Stomach (tissue), 9 donors: ENCODE data around the gene PAX2. TPM values are rescaled to one million over a fixed set of nuclear protein-coding genes. Genes with fewer than 3 reads are reported as not detected.

Source experiments
- DNase-seq, 2 donors: peaks; one replicate each; pipeline versions ENCODE4 v3.0.0 to v3.0.0-alpha.2; 2013 to 2019
- H3K27ac ChIP-seq, 5 donors: fragments of 200-600 bp in 4 of 5; sonication (generic) in 4 of 5; one replicate each; pipeline ENCODE4 v1.5.1; 2013 to 2019; ENCODE audit warnings: mild to moderate bottlenecking in 1 of 5, moderate library complexity in 1 of 5
- H3K27me3 ChIP-seq, 3 donors: fragments of 200-600 bp; sonication (generic); one replicate each; pipeline ENCODE4 v1.5.1; 2017 to 2019; ENCODE audit warnings: mixed run types in 1 of 3
- H3K36me3 ChIP-seq, 4 donors: fragments of 200-600 bp; sonication (generic); 1 replicate in 3 of 4; 2 replicates in 1 of 4; pipeline ENCODE4 v1.5.1; 2016 to 2019
- H3K4me1 ChIP-seq, 4 donors: fragments of 200-600 bp; sonication (generic); one replicate each; pipeline ENCODE4 v1.5.1; 2016 to 2019
- H3K4me3 ChIP-seq, 4 donors: fragments of 200-600 bp; sonication (generic) in 3 of 4; one replicate each; pipeline ENCODE4 v1.5.1; 2016 to 2019; ENCODE audit warnings: mild to moderate bottlenecking in 1 of 4
- H3K9me3 ChIP-seq, 4 donors: fragments of 200-600 bp; sonication (generic); one replicate each; pipeline ENCODE4 v1.5.1; 2016 to 2019
- CTCF ChIP-seq, 7 experiments: fragments of 450-650 bp in 4 of 7; fragments of 200-600 bp in 3 of 7; sonication (generic) in 3 of 7; IDR thresholded peaks; one replicate each; pipeline ENCODE4 v1.5.1; 2016 to 2019; ENCODE audit warnings: antibody characterized with exemption in 7 of 7, control low read depth in 2 of 7, mild to moderate bottlenecking in 1 of 7
- EP300 ChIP-seq: sonication (generic); formaldehyde crosslinking; IDR thresholded peaks from one replicate; pipeline ENCODE4 v1.6.1; 2017; ENCODE audit warnings: antibody characterized with exemption
- POLR2A ChIP-seq, 4 donors: fragments of 450-650 bp; IDR thresholded peaks; one replicate each; pipeline ENCODE4 v1.6.1; 2016; ENCODE audit warnings: antibody characterized with exemption in 4 of 4, control low read depth in 2 of 4, mild to moderate bottlenecking in 1 of 4, moderate library complexity in 1 of 4
- POLR2AphosphoS5 ChIP-seq, 3 donors: sonication (generic); formaldehyde crosslinking; IDR thresholded peaks; one replicate each; pipeline ENCODE4 v1.6.1; 2016; ENCODE audit warnings: antibody characterized with exemption in 3 of 3
- WGBS, 5 donors: extraction: QIAGEN DNeasy Blood & Tissue Kit in 3 of 5; methylation state at CpG; one replicate each; pipeline versions ENCODE4 v1.1.5 to v1.1.7; 2013 to 2018; 5-methylcytosine and 5-hydroxymethylcytosine counted together
- intact Hi-C: fragments of 100-400 bp; cut with DNase I; formaldehyde crosslinking; loops from one replicate; pipeline ENCODE4 v1.15.1; 2023; ENCODE audit warnings: low total_unique reads
- polyA plus RNA-seq, 3 donors: library from polyadenylated mRNA; stranded (reverse); fragments of 200-250 nt; gene quantifications; one replicate each; pipeline ENCODE4 v1.2.3, GENCODE V29; 2013
- total RNA-seq, 5 donors: library from RNA; depleted of rRNA; stranded (reverse); fragments of >200 nt; gene quantifications; one replicate each; pipeline versions ENCODE4 v1.1.0 to v1.2.3, GENCODE V29; 2014 to 2016
- donor health status: healthy with polysubstance abuse.
- donor health status: Bipolar disorder and iron deficiency.
- donor health status: healthy.

PAX2 gene
- total and polyA plus RNA-seq, 8 donors, result not detected

GRCh38 chr10:100725869-100726426 is 19.4 kb upstream of the PAX2 start:
- intact Hi-C loops, result no loop called here
- 90 to 97% (median 93%) methylated on average over 2 of the region's 2 CpGs for WGBS, 5 donors
- H3K9me3 ChIP-seq, result no peaks in the 10 kb centered on the region
- no peak overlapping the region for H3K4me3 ChIP-seq
- TF ChIP-seq POLR2A (IDR thresholded peaks at IDR 0.05), result no peak
- TF ChIP-seq EP300, result no peak
- no peak for TF ChIP-seq CTCF (IDR thresholded peaks at IDR 0.05)
- TF ChIP-seq POLR2AphosphoS5 (IDR thresholded peaks at IDR 0.05), result no peak
- H3K4me1 ChIP-seq, result peaks cover 18 to 34% (median 26%) of the 10 kb centered on the region in 4 donors
- no peak for DNase-seq
- no peaks in the 10 kb centered on the region for H3K36me3 ChIP-seq
- H3K27ac ChIP-seq, result no peak overlapping the region
- H3K27me3 ChIP-seq, result peaks cover 10 to 100% (median 89%) of the 10 kb centered on the region in 3 donors

- H3K27ac ChIP-seq, result no peak overlapping the region
- no peak for DNase-seq
- intact Hi-C loops, result no loop called here
- no peak overlapping the region for H3K4me3 ChIP-seq
- H3K27me3 ChIP-seq, result peaks cover 15 to 100% (median 93%) of the 10 kb centered on the region in 3 donors
- no peaks in the 10 kb centered on the region for H3K9me3 ChIP-seq
- TF ChIP-seq EP300 (no peak), POLR2AphosphoS5 (IDR thresholded peaks at IDR 0.05) (no peak), POLR2A (IDR thresholded peaks at IDR 0.05) (no peak)
- H3K36me3 ChIP-seq, result no peaks in the 10 kb centered on the region
- peaks cover 23 to 39% (median 32%) of the 10 kb centered on the region in 4 donors for H3K4me1 ChIP-seq
Observed at GRCh38 chr10:100727808-100728207, 17.6 kb upstream of the PAX2 start.

- Histone ChIP-seq H3K4me3 (peak overlapping the region in 3 of 4 donors; percentile 26 to 51 (median 30)), H3K27me3 (peaks cover 15 to 100% (median 93%) of the 10 kb centered on the region in 3 donors), H3K9me3 (no peaks in the 10 kb centered on the region), H3K4me1 (peaks cover 23 to 34% (median 29%) of the 10 kb centered on the region in 4 donors), H3K27ac (no peak overlapping the region), H3K36me3 (no peaks in the 10 kb centered on the region)
- 1 to 3% (median 2%) methylated on average over 25 to 44 of the region's 44 CpGs for WGBS, 5 donors
- TF ChIP-seq CTCF (IDR thresholded peaks at IDR 0.05) (no peak), EP300 (no peak), POLR2A (IDR thresholded peaks at IDR 0.05) (no peak), POLR2AphosphoS5 (IDR thresholded peaks at IDR 0.05) (no peak)
- intact Hi-C loops, result no loop called here
- DNase-seq, result peak; percentile 32 to 62
Observed at GRCh38 chr10:100728928-100729861, 16.2 kb upstream of the PAX2 start.

- intact Hi-C loops, result no loop called here
- H3K27ac ChIP-seq, result no peak overlapping the region
- 3 to 6% (median 3%) methylated on average over 54 to 68 of the region's 68 CpGs for WGBS, 5 donors
- no peaks in the 10 kb centered on the region for H3K9me3 ChIP-seq
- H3K36me3 ChIP-seq, result no peaks in the 10 kb centered on the region
- H3K27me3 ChIP-seq, result peaks cover 13 to 100% (median 91%) of the 10 kb centered on the region in 3 donors
- DNase-seq, result no peak
- peaks cover 23 to 31% (median 28%) of the 10 kb centered on the region in 4 donors for H3K4me1 ChIP-seq
- TF ChIP-seq EP300, result no peak
- no peak for TF ChIP-seq POLR2A (IDR thresholded peaks at IDR 0.05)
- no peak for TF ChIP-seq POLR2AphosphoS5 (IDR thresholded peaks at IDR 0.05)
- TF ChIP-seq CTCF (IDR thresholded peaks at IDR 0.05), result no peak
- peak overlapping the region; percentile 23 to 51 (median 28) for H3K4me3 ChIP-seq
Observed at GRCh38 chr10:100729862-100730724, 15.3 kb upstream of the PAX2 start.
